Pulmonary artery endothelial cell (primary cell): Measurements from ENCODE around the gene CPE. TPM values are rescaled to one million over a fixed set of nuclear protein-coding genes. Genes with fewer than 3 reads are reported as not detected.
"Not testable (repeated sequence)": the region's sequence is repeated elsewhere in the genome, so short reads cannot be mapped to it uniquely, and the experiment has no call there.

Experiments used
- DNase-seq: peaks from one replicate; pipeline ENCODE4 v3.0.0-alpha.2; 2011; ENCODE audit warnings: low read depth, low spot score
- total RNA-seq: library from RNA; depleted of rRNA; stranded (reverse); fragments of >200 nt; gene quantifications from 2 replicates; pipeline ENCODE4 v1.2.3, GENCODE V29; 2014

The CPE gene
- 0.35 and 1.2 TPM in 2 replicates for total RNA-seq

GRCh38 chr4:165378745-165379677 lies at the start of gene CPE:
CPE (plus strand) TSS chr4:165379008; CDS start chr4:165379222, 214 bp downstream.
- DNase-seq, result no peak

- no peak for DNase-seq
These were observed 48.7 kb upstream of the CPE start for GRCh38 chr4:165330071-165330470.

GRCh38 chr4:165330666-165331065 lies 48.1 kb upstream of the CPE start:
- no peak for DNase-seq

GRCh38 chr4:165331359-165331758 lies 47.4 kb upstream of the CPE start:
- no peak for DNase-seq

- no peak for DNase-seq
These were observed 47.0 kb upstream of the CPE start for GRCh38 chr4:165331823-165332222.

- DNase-seq, result no peak
These were observed 46.3 kb upstream of the CPE start for GRCh38 chr4:165332502-165332901.

GRCh38 chr4:165335163-165335703 lies 43.6 kb upstream of the CPE start:
- no peak for DNase-seq

- DNase-seq, result no peak
These were observed 42.1 kb upstream of the CPE start for GRCh38 chr4:165336743-165337142.

- DNase-seq, result not testable (repeated sequence)
These were observed 36.5 kb upstream of the CPE start for GRCh38 chr4:165342340-165342739.

- no peak for DNase-seq
These were observed 35.2 kb upstream of the CPE start for GRCh38 chr4:165343353-165344191.

GRCh38 chr4:165345666-165346417 lies 33.0 kb upstream of the CPE start:
- DNase-seq, result no peak

GRCh38 chr4:165347647-165348569 lies 30.9 kb upstream of the CPE start:
- DNase-seq, result no peak

- no peak for DNase-seq
These were observed 27.3 kb upstream of the CPE start for GRCh38 chr4:165351359-165352130.

GRCh38 chr4:165355900-165356300 lies 22.9 kb upstream of the CPE start:
- no peak for DNase-seq

GRCh38 chr4:165359506-165359905 lies 19.3 kb upstream of the CPE start:
- no peak for DNase-seq

- no peak for DNase-seq
These were observed 18.6 kb upstream of the CPE start for GRCh38 chr4:165360041-165360695.

GRCh38 chr4:165360985-165361670 lies 17.7 kb upstream of the CPE start:
- no peak for DNase-seq

- no peak for DNase-seq
These were observed 17.0 kb upstream of the CPE start for GRCh38 chr4:165361810-165362209.
